HepG2 (cell line): Measurements from ENCODE around the gene MB. TPM values are rescaled to one million over a fixed set of nuclear protein-coding genes. Genes with fewer than 3 reads are reported as not detected.

Experiments used
- ATAC-seq: fragments of 200-7000 bp; cut with Tn5 transposase; 3 replicates; pipeline ENCODE4 v1.9.1; 2020; ENCODE audit warnings: mild to moderate bottlenecking, moderate library complexity
- BruUV-seq: library from RNA; stranded (reverse); fragments of 400-500 nt; replicated peaks from 2 replicates; lab custom pipeline; 2021; lab: Mats Ljungman, UMichigan
- CTCF ChIA-PET: fragments of 300-600 bp; formaldehyde crosslinking; extraction: SDS; loops from one replicate; lab custom pipeline; 2021; ENCODE audit warnings: low total read pairs, inconsistent platforms, low intra/inter-chr PET ratio; lab: Yijun Ruan, JAX
- POLR2A ChIA-PET: fragments of 350-600 bp; sonication (Branson Sonifier 250); formaldehyde crosslinking; loops from one replicate; lab custom pipeline; 2020; ENCODE audit warnings: antibody characterized with exemption, inconsistent platforms; lab: Yijun Ruan, JAX
- DNase-seq: peaks from one replicate; pipeline ENCODE4 v3.0.0-alpha.2; 2015; ENCODE audit warnings: low spot score
- FAIRE-seq: peaks from 3 replicates; lab custom pipeline; 2011; peaks lifted over from hg19 to GRCh38; lab: Jason Lieb, UNC
- H2AFZ ChIP-seq: one replicate; pipeline ENCODE4 v1.6.1; 2011; ENCODE audit warnings: low read length, inconsistent platforms
- H3K27ac ChIP-seq: fragments of 300-600 bp; 3 replicates; pipeline ENCODE4 v1.8.0; 2011; ENCODE audit warnings: mixed run types, mild to moderate bottlenecking, mixed read lengths, low read length, inconsistent platforms; ENCODE audit not compliant: insufficient read depth; ENCODE audit errors: extremely low read length
- H3K27me3 ChIP-seq, 2 experiments: fragments of 200-600 bp in 1 of 2; 2 replicates in 1 of 2; 3 replicates in 1 of 2; pipeline versions ENCODE4 v1.6.0 to v1.8.0; 2011; ENCODE audit warnings: low read length in 2 of 2, mild to moderate bottlenecking in 2 of 2, moderate library complexity in 2 of 2, inconsistent platforms in 1 of 2; ENCODE audit not compliant: insufficient read depth in 2 of 2, control insufficient read depth in 1 of 2
- H3K36me3 ChIP-seq, 2 experiments: fragments of 200-600 bp in 1 of 2; replicated peaks in 1 of 2; 2 replicates in 1 of 2; 3 replicates in 1 of 2; pipeline versions ENCODE4 v1.5.1 to v1.8.0; 2011; ENCODE audit warnings: low read length in 2 of 2, inconsistent platforms in 1 of 2; ENCODE audit not compliant: insufficient read depth in 2 of 2, control insufficient read depth in 1 of 2
- H3K4me1 ChIP-seq: 2 replicates; pipeline ENCODE4 v1.5.1; 2012; ENCODE audit warnings: low read length, inconsistent platforms; ENCODE audit not compliant: insufficient read depth
- H3K4me2 ChIP-seq: 2 replicates; pipeline ENCODE4 v1.6.0; 2011; ENCODE audit warnings: low read depth, low read length, inconsistent platforms
- H3K4me3 ChIP-seq, 3 experiments: fragments of 200-600 bp in 1 of 3; sonication (generic), shearing (Covaris generic) in 1 of 3; replicated peaks in 1 of 3; 2 replicates each; pipeline ENCODE4 v1.5.1; 2011 to 2016; ENCODE audit warnings: low read length in 3 of 3, inconsistent platforms in 2 of 3, low read depth in 2 of 3, mild to moderate bottlenecking in 2 of 3, control low read depth in 1 of 3, mixed read lengths in 1 of 3; ENCODE audit not compliant: insufficient read depth in 1 of 3
- H3K79me2 ChIP-seq: one replicate; pipeline ENCODE4 v1.6.1; 2011; ENCODE audit warnings: low read length, inconsistent platforms; ENCODE audit not compliant: insufficient read depth
- H3K9ac ChIP-seq: 2 replicates; pipeline ENCODE4 v1.6.0; 2011; ENCODE audit warnings: mild to moderate bottlenecking, low read depth, low read length, inconsistent platforms; ENCODE audit not compliant: insufficient read depth
- H3K9me3 ChIP-seq: 2 replicates; pipeline ENCODE4 v1.5.1; 2012; ENCODE audit warnings: mild to moderate bottlenecking, low read length
- H4K20me1 ChIP-seq: 2 replicates; pipeline ENCODE4 v1.6.0; 2011; ENCODE audit warnings: inconsistent platforms, mild to moderate bottlenecking, low read length, moderate library complexity; ENCODE audit not compliant: insufficient read depth
- AHR ChIP-seq: IDR thresholded peaks from 2 replicates; pipeline ENCODE4 v1.6.1; 2018; ENCODE audit warnings: missing genetic modification reagents, missing compliant biosample characterization
- ETV5 ChIP-seq: IDR thresholded peaks from 2 replicates; pipeline ENCODE4 v1.6.1; 2018; ENCODE audit warnings: missing biosample characterization, missing genetic modification reagents, inconsistent platforms, borderline replicate concordance
- LBX2 ChIP-seq: sonication (generic); formaldehyde crosslinking; IDR thresholded peaks from 2 replicates; pipeline ENCODE4 v1.5.0; 2020; ENCODE audit warnings: missing genetic modification reagents, mild to moderate bottlenecking, borderline replicate concordance
- NCOA5 ChIP-seq: sonication (generic); formaldehyde crosslinking; IDR thresholded peaks from 2 replicates; pipeline ENCODE4 v1.4.0; 2020; ENCODE audit warnings: missing genetic modification reagents
- PTBP1 ChIP-seq: fragments of 200-400 bp; formaldehyde crosslinking; IDR thresholded peaks from 2 replicates; pipeline ENCODE4 v1.6.1; 2018; ENCODE audit warnings: low read length, low read depth; ENCODE audit not compliant: poor library complexity, severe bottlenecking
- RBM22 ChIP-seq: fragments of 200-400 bp; formaldehyde crosslinking; optimal IDR thresholded peaks from 2 replicates; pipeline ENCODE3; 2017; ENCODE audit warnings: mild to moderate bottlenecking, low read length, moderate library complexity
- RNF2 ChIP-seq: fragments of 450-650 bp; conservative IDR thresholded peaks from 2 replicates; pipeline ENCODE4 v1.6.1; 2016; ENCODE audit warnings: low read depth
- SIX1 ChIP-seq: sonication (generic); formaldehyde crosslinking; IDR thresholded peaks from 2 replicates; pipeline ENCODE4 v1.4.0; 2020; ENCODE audit warnings: missing genetic modification reagents, borderline replicate concordance
- ZC3H4 ChIP-seq: sonication (generic); formaldehyde crosslinking; IDR thresholded peaks from 2 replicates; pipeline ENCODE4 v1.4.0; 2020; ENCODE audit warnings: missing genetic modification reagents, borderline replicate concordance
- ZNF30 ChIP-seq: sonication (generic); formaldehyde crosslinking; IDR thresholded peaks from 2 replicates; pipeline ENCODE4 v1.5.0; 2020; ENCODE audit warnings: mild to moderate bottlenecking, missing genetic modification reagents
- ZNF496 ChIP-seq: sonication (generic); formaldehyde crosslinking; IDR thresholded peaks from 2 replicates; pipeline ENCODE4 v1.8.1; 2023; ENCODE audit warnings: mild to moderate bottlenecking, moderate library complexity, missing genetic modification reagents; ENCODE audit not compliant: insufficient replicate concordance
- ZNF589 ChIP-seq: sonication (generic); formaldehyde crosslinking; conservative IDR thresholded peaks from 2 replicates; pipeline ENCODE4 v1.8.0; 2022; ENCODE audit warnings: mild to moderate bottlenecking, moderate library complexity, missing genetic modification reagents
- WGBS: methylation state at CpG from one replicate; pipeline ENCODE4 v1.1.6; 2017; ENCODE audit warnings: low lambda C conversion rate; 5-methylcytosine and 5-hydroxymethylcytosine counted together
- in situ Hi-C: cut with HindIII; loops from 2 replicates; pipeline ENCODE4 v1.10.0; 2017; ENCODE audit warnings: low pct_unique_long_range_greater_than_20kb; ENCODE audit not compliant: extremely low pct_ligation_motif_present
- intact Hi-C: fragments of 100-400 bp; cut with micrococcal nuclease; formaldehyde crosslinking; loops from one replicate; pipeline ENCODE4 v1.10.0; 2022; ENCODE audit not compliant: unreplicated experiment
- polyA plus RNA-seq, 8 experiments: library from polyadenylated mRNA; depleted of rRNA in 3 of 8; stranded (reverse) in 7 of 8; unstranded in 1 of 8; fragments of >200 nt; fragmentation: Illumina TruSeq in 4 of 8; extraction: Trizol in 4 of 8; gene quantifications; 2 replicates each; pipeline versions ENCODE4 v1.2.1 to v1.2.3, GENCODE V29; 2011 to 2016; ENCODE audit warnings: low read depth in 4 of 8, missing spikeins in 1 of 8, mixed read lengths in 1 of 8; ENCODE audit not compliant: insufficient read depth in 1 of 8
- total RNA-seq, 5 experiments: library from RNA; depleted of rRNA; stranded (reverse); fragments of >200 nt; fragmentation: Illumina TruSeq; extraction: Trizol; gene quantifications; 2 replicates each; pipeline ENCODE4 v1.2.3, GENCODE V29; 2016; ENCODE audit warnings: low read depth in 1 of 5

MB gene
- total and polyA plus RNA-seq, 2 of the 13 experiments (the other 11 are each of a cell fraction or from before 2014, with no cell fraction given), result 0.07 TPM; not detected in 1

DNA sequence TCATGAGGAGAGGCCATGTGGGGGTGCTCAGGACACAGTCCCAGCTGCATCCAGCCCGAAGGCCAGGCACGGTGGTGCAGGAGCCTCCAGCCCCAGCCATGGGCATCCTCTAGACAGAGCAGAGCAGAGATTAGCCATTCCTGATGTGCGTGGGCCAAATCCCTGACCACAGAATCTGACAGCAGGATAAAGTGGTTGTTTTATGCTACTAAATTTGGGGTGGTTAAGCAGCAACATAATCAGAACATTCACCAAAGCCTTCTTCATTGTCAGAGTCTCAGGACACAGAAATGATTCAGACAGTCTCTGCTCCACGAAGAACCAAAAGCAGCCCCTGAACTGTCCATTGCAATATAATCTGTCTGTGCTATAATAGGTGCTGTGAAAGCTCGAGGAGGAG lies 56.8 kb downstream of the MB start:
- Histone ChIP-seq H3K4me1 (no peaks in the 10 kb centered on the region), H2AFZ (no peak overlapping the region), H3K9ac (no peak overlapping the region), H3K27ac (no peak overlapping the region), H3K36me3 (no peaks in the 10 kb centered on the region), H3K4me2 (no peak overlapping the region), H3K4me3 (no peak overlapping the region), H3K79me2 (no peaks in the 10 kb centered on the region), H4K20me1 (no peaks in the 10 kb centered on the region), H3K27me3 (peaks cover 0 to 27% of the 10 kb centered on the region in 2 experiments; a peak in 3 of 5 replicates), H3K9me3 (no peaks in the 10 kb centered on the region)
- ChIA-PET CTCF (no interaction called here), POLR2A (interaction anchor here (0.7 kb wide), 1 partner anchor 1519 kb away, joined by 3 read pairs; no protein-coding TSS in a partner anchor)
- TF ChIP-seq PTBP1 (no peak), ETV5 (CRISPR knock-in tag) (no peak), ZNF496 (CRISPR knock-in tag) (no peak), ZNF30 (CRISPR knock-in tag) (no peak), RNF2 (no peak), SIX1 (CRISPR knock-in tag) (no peak), LBX2 (CRISPR knock-in tag) (no peak), ZNF589 (CRISPR knock-in tag) (no peak), RBM22 (no peak), NCOA5 (CRISPR knock-in tag) (no peak), AHR (CRISPR knock-in tag) (no peak), ZC3H4 (CRISPR knock-in tag) (no peak)
- DNase-seq, result no peak
- ATAC-seq, result no peak
- FAIRE-seq, result no peak
- whole genome bisulfite sequencing, result 25% methylated on average over 2 of the region's 5 CpGs
- intact Hi-C loops, result no loop called here
- BruUV-seq, result no TSS peak
- in situ Hi-C loops, result loop anchor here (10.0 kb wide), 1 partner anchor 64 kb away; no protein-coding TSS in a partner anchor
